Measurements from ENCODE around the gene NEU1. TPM values are rescaled to one million over a fixed set of nuclear protein-coding genes. Genes with fewer than 3 reads are reported as not detected.
"Not testable (repeated sequence)": the region's sequence is repeated elsewhere in the genome, so short reads cannot be mapped to it uniquely, and the experiment has no call there.

The NEU1 gene
- polyA plus RNA-seq, 3 donors from 2014 or later = 37.5 to 44.9 (median 40.5) TPM

DNA sequence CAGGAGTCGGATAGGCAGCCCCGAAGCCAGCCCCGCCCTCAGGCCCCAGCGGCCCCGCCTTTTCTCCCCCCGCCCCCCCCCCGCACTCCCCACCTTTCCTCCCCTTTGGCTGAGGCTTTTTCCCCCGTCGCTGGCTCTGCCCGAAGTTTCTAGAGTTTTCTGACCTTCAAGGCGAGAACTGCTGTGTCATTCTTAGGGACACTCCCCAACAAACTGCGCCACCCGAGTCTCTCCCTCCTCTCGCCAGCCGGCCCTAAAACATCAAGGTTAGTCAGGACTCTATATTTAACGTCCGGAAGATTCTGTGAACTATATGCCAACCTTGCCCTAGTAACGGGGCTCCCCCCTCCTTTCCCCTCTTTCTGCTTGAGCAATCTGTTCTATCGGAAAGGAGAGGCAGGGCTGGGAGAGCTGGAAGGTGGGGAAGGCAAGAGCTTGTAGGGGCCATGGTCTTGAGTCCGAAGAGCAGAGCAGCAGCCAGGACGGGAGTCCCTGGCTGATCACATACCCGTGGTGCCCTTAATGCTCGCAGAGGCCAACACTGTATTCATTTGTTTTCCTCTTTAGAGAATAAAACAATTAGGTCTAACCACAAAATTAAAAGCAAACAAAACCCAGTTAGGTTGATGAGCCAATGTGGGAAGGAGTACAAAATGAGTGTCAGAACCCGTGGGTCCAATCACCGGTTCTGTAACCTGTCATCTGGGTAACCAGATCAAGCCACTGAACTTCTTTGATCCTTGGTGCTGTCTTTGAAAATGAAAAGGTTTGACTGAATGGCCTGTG, 40.4 kb downstream of the NEU1 start:
- peak in 2 of 3 donors; percentile 48 to 53 for DNase-seq
- Mint-ChIP-seq H3K36me3 (no peaks in the 10 kb centered on the region), H3K27me3 (ENCODE audit: low read depth in 3 of 3) (peaks cover 0 to 8% (median 3%) of the 10 kb centered on the region in 3 donors), H3K27ac (peak overlapping the region; percentile 81 to 96 (median 94)), H3K9me3 (no peaks in the 10 kb centered on the region), H3K4me3 (peak overlapping the region; percentile 89 to 96 (median 94)), H3K4me1 (peaks cover 52 to 63% of the 10 kb centered on the region in 2 donors)

DNA sequence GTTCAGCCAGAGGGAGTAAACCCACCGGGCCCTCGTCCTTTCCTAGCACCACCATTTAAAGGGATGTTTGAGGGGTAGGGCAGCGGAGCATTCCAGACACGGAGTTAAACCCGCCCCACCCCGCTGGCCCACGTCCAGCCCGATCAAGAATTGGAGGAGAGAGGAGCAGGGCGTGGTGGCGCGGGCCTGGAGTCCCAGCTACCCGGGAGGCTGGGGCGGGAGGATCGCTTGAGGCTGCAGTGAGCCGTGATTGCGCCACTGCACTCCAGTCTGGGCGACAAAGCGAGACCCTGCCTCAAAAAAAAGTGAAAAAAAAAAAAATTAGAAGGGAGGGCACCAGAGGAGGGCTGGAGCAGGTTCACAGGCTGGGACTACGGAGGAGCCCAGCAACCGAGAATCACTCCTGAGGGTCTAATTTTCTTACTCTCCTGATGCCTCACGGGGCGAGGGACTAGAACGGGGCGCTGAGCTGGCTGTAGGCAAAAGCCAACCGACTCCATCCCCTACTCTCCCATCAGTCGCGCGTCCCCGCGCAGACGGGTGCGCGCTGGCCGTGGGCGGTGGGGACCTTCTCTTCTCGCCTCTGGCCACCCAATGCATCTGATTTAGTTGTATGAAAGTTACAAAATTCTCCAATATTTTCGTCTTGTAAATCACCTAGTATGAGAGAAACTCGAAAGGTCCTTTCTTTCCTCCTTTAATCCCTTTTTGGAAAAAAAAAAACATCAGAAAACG, 41.2 kb downstream of the NEU1 start:
- Mint-ChIP-seq H3K4me1 (peaks cover 45 to 55% of the 10 kb centered on the region in 2 donors), H3K9me3 (no peaks in the 10 kb centered on the region), H3K4me3 (peak overlapping the region; percentile 89 to 96 (median 94)), H3K36me3 (no peaks in the 10 kb centered on the region), H3K27ac (peak overlapping the region; percentile 81 to 96 (median 94)), H3K27me3 (ENCODE audit: low read depth in 3 of 3) (peaks cover 0 to 8% (median 2%) of the 10 kb centered on the region in 3 donors)
- DNase-seq = peak in 2 of 3 donors; percentile 45

DNA sequence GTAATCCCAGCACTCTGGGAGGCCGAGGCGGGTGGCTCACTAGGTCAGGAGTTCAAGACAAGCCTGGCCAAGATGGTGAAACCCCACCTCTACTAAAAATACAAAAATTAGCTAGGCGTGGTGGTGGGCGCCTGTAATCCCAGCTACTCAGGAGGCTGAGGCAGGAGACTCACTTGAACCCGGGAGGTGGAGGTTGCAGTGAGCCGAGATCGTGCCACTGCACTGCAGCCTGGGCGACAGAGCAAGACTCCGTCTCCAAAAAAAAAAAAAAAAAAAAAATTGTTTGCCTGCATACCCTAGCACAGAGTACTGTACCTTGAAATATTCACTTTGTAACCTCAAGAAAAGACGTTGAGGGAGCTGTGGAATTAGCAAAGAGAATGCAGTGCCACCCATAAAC, 42.2 kb downstream of the NEU1 start:
- not testable (repeated sequence) for H3K9me3 Mint-ChIP-seq; H3K36me3 Mint-ChIP-seq; DNase-seq; H3K27ac Mint-ChIP-seq; H3K27me3 Mint-ChIP-seq (ENCODE audit: low read depth in 3 of 3)
- Mint-ChIP-seq H3K4me1 (peaks cover 39 to 50% of the 10 kb centered on the region in 2 donors), H3K4me3 (peak overlapping the region in 4 of 5 donors; percentile 89 to 95 (median 92))

DNA sequence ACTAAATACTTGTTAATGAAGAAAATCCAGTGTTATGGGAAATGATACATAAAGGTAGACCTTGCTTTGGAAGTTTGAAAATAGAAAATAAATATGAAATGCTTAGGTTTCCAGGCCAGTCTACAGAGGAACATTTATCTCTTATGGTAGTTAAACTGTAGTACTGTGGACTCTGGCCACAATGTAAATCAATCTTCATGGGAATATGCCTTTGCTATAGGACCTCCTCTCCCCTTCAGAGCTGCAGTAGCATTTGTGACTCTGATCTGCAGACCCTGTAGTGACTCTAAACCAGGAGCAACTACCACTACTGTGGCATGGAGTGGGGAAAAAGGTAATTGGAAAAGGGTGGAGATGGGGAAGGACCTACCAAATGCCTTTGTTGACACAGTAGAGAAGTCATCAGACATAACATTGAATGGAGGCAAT, 42.7 kb downstream of the NEU1 start:
- no peaks in the 10 kb centered on the region for H3K9me3 Mint-ChIP-seq
- H3K4me1 Mint-ChIP-seq = peaks cover 42 to 46% of the 10 kb centered on the region in 2 donors
- DNase-seq = no peak
- no peaks in the 10 kb centered on the region for H3K36me3 Mint-ChIP-seq
- peak overlapping the region; percentile 19 to 75 (median 63) for H3K4me3 Mint-ChIP-seq
- H3K27ac Mint-ChIP-seq = peak overlapping the region in 4 of 6 donors; percentile 44 to 85 (median 70)
- H3K27me3 Mint-ChIP-seq (ENCODE audit: low read depth in 3 of 3) = peaks cover 0 to 9% (median 2%) of the 10 kb centered on the region in 3 donors

DNA sequence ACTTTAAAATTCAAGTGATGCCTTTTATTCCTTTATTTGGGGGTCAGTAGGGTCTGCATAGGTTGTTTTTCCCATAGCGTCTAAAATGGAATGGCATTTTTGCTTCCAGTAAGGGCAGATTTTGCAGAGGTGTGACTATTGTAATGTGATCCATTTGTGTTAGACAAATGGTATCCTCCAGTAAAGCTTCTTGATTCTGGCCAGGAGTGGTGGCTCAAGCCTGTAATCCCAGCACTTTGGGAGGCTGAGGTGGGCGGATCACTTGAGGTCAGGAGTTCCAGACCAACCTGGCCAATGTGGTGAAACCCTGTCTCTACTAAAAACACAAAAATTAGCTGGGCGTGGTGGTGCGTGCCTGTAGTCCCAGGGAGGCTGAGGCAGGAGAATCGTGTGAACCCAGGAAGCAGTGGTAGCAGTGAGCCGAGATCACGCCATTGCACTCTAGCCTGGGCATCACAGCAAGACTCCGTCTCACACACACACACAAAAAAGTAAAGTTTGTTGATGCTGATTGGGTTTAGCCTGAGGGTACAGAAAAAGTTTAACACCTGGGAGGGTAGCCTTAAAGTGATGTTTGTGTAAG, 44.6 kb downstream of the NEU1 start:
- H3K9me3 Mint-ChIP-seq; H3K27me3 Mint-ChIP-seq (ENCODE audit: low read depth in 3 of 3); H3K36me3 Mint-ChIP-seq; DNase-seq: not testable (repeated sequence)
- peak overlapping the region; percentile 75 to 94 (median 89) for H3K27ac Mint-ChIP-seq
- peak overlapping the region; percentile 83 to 95 (median 87) for H3K4me3 Mint-ChIP-seq
- H3K4me1 Mint-ChIP-seq = peaks cover 50 to 51% of the 10 kb centered on the region in 2 donors

DNA sequence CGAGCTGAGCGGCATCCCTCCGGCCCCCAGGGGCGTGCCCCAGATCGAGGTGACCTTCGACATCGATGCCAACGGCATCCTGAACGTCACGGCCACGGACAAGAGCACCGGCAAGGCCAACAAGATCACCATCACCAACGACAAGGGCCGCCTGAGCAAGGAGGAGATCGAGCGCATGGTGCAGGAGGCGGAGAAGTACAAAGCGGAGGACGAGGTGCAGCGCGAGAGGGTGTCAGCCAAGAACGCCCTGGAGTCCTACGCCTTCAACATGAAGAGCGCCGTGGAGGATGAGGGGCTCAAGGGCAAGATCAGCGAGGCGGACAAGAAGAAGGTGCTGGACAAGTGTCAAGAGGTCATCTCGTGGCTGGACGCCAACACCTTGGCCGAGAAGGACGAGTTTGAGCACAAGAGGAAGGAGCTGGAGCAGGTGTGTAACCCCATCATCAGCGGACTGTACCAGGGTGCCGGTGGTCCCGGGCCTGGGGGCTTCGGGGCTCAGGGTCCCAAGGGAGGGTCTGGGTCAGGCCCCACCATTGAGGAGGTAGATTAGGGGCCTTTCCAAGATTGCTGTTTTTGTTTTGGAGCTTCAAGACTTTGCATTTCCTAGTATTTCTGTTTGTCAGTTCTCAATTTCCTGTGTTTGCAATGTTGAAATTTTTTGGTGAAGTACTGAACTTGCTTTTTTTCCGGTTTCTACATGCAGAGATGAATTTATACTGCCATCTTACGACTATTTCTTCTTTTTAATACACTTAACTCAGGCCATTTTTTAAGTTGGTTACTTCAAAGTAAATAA, 45.3 kb downstream of the NEU1 start:
- H3K4me3 Mint-ChIP-seq = peak overlapping the region; percentile 83 to 95 (median 87)
- peak; percentile 41 to 52 (median 41) for DNase-seq
- not testable (repeated sequence) for H3K36me3 Mint-ChIP-seq; H3K9me3 Mint-ChIP-seq; H3K27me3 Mint-ChIP-seq (ENCODE audit: low read depth in 3 of 3)
- H3K4me1 Mint-ChIP-seq = peaks cover 44 to 46% of the 10 kb centered on the region in 2 donors
- peak overlapping the region; percentile 75 to 94 (median 89) for H3K27ac Mint-ChIP-seq

DNA sequence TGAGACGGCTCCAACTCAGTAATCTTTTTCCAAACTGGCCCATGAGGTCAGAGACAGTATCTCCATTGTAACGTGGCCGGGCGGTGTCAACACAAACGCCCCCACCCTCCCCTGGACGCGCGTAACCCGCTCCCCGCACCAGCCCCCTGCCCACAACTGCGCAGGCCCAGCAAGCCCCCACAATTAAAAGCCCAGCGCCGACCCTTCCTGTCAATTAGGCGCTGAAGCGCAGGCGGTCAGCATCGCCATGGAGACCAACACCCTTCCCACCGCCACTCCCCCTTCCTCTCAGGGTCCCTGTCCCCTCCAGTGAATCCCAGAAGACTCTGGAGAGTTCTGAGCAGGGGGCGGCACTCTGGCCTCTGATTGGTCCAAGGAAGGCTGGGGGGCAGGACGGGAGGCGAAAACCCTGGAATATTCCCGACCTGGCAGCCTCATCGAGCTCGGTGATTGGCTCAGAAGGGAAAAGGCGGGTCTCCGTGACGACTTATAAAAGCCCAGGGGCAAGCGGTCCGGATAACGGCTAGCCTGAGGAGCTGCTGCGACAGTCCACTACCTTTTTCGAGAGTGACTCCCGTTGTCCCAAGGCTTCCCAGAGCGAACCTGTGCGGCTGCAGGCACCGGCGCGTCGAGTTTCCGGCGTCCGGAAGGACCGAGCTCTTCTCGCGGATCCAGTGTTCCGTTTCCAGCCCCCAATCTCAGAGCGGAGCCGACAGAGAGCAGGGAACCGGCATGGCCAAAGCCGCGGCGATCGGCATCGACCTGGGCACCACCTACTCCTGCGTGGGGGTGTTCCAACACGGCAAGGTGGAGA, 47.4 kb downstream of the NEU1 start, which contains the start of the genes HSPA1A and HSPA1L:
HSPA1A (plus strand) TSS at position 519 of the 814 bp plus-strand sequence; CDS start at position 733, 214 bp downstream.
HSPA1L (minus strand) TSS at position 259 of the 814 bp plus-strand sequence. CDS start 3,311 bp downstream, outside the sequence.
- Mint-ChIP-seq H3K9me3 (no peaks in the 10 kb centered on the region), H3K4me1 (peaks cover 28 to 34% of the 10 kb centered on the region in 2 donors), H3K27ac (peak within 1 kb of the TSS; percentile 83 to 94 (median 90)), H3K4me3 (peak within 1 kb of the TSS; percentile 90 to 96 (median 94)), H3K27me3 (ENCODE audit: low read depth in 3 of 3) (peaks cover 2 to 9% (median 3%) of the 10 kb centered on the region in 3 donors), H3K36me3 (peaks cover 0 to 7% (median 7%) of the 10 kb centered on the region in 3 donors)
- peak; percentile 54 to 60 (median 59) for DNase-seq

DNA sequence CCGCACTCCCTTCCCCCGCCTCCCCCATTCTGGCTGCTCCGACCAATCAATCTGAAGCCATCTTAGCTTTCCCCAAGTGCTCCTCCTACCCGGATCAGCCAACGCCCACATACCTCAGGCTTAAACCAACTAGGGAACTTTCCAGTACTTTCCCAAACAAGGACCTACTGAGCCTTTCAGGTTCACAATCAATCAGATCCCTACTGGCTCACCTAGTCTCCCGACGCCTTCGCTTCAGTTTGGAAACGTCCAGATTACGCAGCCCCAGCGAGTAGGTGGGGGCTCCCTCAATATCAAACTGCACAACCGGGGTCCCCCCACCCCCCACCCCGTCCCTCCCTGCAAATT, 48.0 kb downstream of the NEU1 start:
- Mint-ChIP-seq H3K4me3 (peak overlapping the region; percentile 90 to 96 (median 94)), H3K9me3 (no peaks in the 10 kb centered on the region), H3K27me3 (ENCODE audit: low read depth in 3 of 3) (peaks cover 2 to 9% (median 3%) of the 10 kb centered on the region in 3 donors), H3K36me3 (peaks cover 0 to 12% (median 7%) of the 10 kb centered on the region in 3 donors), H3K4me1 (peaks cover 23 to 31% of the 10 kb centered on the region in 2 donors), H3K27ac (peak overlapping the region; percentile 83 to 94 (median 90))
- peak; percentile 44 to 51 (median 50) for DNase-seq

DNA sequence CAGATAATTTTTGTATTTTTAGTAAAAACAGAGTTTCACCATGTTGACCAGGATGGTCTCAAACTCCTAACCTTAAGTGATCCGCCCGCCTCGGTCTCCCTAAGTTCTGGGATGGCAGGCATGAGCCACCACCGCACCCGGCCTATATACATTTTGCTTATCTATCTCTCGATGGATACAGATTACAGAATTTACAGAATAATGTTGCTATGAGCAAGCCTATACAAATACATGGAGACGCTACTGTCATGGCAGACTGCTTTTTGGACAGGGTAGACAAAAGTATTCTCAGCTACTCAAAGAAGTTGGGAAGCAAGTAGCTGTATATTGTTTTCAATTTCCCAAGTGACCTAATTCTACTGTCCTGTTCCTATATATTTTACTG, 49.2 kb downstream of the NEU1 start:
- DNase-seq = no peak
- H3K9me3 Mint-ChIP-seq = no peaks in the 10 kb centered on the region
- H3K4me3 Mint-ChIP-seq = peak overlapping the region in 3 of 5 donors; percentile 90 to 94 (median 93)
- peaks cover 0 to 11% (median 3%) of the 10 kb centered on the region in 3 donors for H3K27me3 Mint-ChIP-seq (ENCODE audit: low read depth in 3 of 3)
- peaks cover 19 to 27% of the 10 kb centered on the region in 2 donors for H3K4me1 Mint-ChIP-seq
- H3K27ac Mint-ChIP-seq = peak overlapping the region in 1 of 6 donors; percentile 77
- peaks cover 0 to 15% (median 7%) of the 10 kb centered on the region in 3 donors for H3K36me3 Mint-ChIP-seq

DNA sequence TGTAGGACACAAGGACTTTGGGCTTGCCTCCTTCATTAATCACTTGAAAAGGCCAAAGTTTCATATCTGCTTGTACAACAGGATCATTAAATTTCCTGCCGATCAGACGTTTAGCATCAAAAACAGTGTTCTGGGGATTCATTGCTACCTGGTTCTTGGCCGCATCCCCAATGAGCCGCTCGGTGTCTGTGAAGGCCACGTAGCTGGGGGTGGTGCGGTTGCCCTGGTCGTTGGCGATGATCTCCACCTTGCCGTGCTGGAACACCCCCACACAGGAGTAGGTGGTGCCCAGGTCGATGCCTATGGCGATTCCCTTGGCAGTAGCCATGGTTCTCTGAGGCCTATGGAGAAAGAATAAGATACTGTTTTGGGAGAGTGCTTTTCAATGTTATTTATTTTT, 51.0 kb downstream of the NEU1 start:
- DNase-seq = no peak
- peak overlapping the region in 1 of 5 donors; percentile 10 for H3K4me3 Mint-ChIP-seq
- peaks cover 3 to 6% (median 6%) of the 10 kb centered on the region in 3 donors for H3K27me3 Mint-ChIP-seq (ENCODE audit: low read depth in 3 of 3)
- no peak overlapping the region for H3K27ac Mint-ChIP-seq
- H3K4me1 Mint-ChIP-seq = peaks cover 13 to 19% of the 10 kb centered on the region in 2 donors
- H3K36me3 Mint-ChIP-seq = peaks cover 0 to 15% (median 7%) of the 10 kb centered on the region in 3 donors
- H3K9me3 Mint-ChIP-seq = no peaks in the 10 kb centered on the region

DNA sequence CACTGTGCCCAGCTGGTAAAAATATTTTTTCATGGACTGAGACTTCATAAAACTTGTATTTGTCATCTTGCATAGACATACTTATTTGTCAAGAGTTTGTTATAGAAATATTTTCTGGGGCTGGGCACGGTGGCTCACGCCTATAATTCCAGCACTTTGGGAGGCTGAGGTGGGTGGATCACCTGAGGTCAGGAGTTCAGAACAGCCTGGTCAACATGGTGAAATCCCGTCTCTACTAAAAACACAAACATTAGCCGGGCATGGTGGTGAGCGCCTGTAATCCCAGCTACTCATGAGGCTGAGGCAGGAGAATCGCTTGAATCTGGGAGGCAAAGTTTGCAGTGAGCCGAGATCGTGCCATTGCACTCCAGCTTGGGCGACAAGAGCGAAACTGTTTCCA, 54.0 kb downstream of the NEU1 start:
- peaks cover 14 to 17% of the 10 kb centered on the region in 2 donors for H3K4me1 Mint-ChIP-seq
- peak overlapping the region in 1 of 6 donors; percentile 7 for H3K27ac Mint-ChIP-seq
- DNase-seq; H3K4me3 Mint-ChIP-seq; H3K27me3 Mint-ChIP-seq (ENCODE audit: low read depth in 3 of 3); H3K9me3 Mint-ChIP-seq: not testable (repeated sequence)
- peaks cover 0 to 15% (median 7%) of the 10 kb centered on the region in 3 donors for H3K36me3 Mint-ChIP-seq

Measured in immature natural killer cell (primary cell).